Measurements from ENCODE around the gene HDGFL2.

HDGFL2 gene

DNA sequence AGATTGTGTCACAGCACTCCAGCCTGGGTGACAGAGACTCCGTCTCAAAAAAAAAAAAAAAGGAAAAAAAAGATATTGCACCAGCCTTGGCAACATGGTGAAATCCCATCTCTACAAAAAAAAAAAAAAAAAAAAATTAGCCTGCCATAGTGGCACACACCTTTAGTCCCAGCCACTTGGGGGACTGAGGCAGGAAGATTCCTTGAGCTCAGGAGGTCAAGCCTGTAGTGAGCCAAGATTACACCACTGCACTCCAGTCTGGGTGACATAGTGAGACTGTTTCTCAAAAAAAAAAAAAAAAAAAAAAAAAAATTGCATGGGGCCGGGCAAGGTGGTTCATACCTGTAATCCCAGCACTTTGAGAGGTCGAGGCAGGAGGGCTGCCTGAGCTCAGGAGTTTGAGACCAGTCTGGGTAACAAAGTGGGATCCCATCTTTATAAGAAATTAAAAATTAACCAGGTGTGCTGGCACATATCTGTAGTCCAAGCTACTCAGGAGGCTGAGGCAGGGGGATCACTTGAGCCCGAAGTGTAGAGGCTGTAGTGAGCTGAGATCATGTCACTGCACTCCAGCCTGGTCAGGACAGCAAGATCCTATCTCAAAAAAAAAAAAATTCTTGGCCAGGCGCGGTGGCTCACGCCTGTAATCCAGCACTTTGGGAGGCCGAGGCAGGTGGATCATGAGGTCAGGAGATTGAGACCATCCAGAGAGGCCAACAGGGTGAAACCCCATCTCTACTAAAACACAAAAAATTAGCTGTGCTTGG lies 7.1 kb upstream of the HDGFL2 start:
- FAIRE-seq (no peak), DNase-seq (ENCODE audit: insufficient read length, low spot score) (no peak)
- TF ChIP-seq POU2F2 (IDR thresholded peaks at IDR 0.05; ENCODE audit: low read depth, low read length) (no peak), TAF1 (IDR thresholded peaks at IDR 0.05; ENCODE audit: low read depth, low read length) (no peak), POLR2AphosphoS5 (IDR thresholded peaks at IDR 0.05; ENCODE audit: low read depth, low read length) (no peak), POLR2A (IDR thresholded peaks at IDR 0.05; ENCODE audit: low read depth, low read length) (no peak), PAX5 (IDR thresholded peaks at IDR 0.05; ENCODE audit: insufficient read depth, low read length, severe bottlenecking) (no peak), SPI1 (IDR thresholded peaks at IDR 0.05; ENCODE audit: low read depth, low read length) (no peak)

DNA sequence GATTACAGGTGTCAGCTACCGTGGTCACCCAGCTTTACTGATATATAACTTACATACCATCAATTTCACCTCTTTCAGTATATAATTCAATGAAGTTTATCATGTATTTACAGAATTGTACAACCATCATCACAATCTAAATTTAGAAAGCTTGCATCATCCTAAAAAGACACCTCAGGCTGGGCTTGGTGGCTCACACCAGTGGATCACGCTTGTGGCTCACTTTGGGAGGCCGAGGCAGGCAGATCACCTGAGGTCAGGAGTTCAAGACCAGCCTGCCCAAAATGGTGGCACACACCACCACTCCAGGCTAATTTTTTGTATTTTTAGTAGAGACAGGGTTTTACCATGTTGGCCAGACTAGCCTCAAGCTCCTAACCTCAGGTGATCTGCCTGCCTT lies 4.3 kb upstream of the HDGFL2 start:
- peak; percentile 57 for FAIRE-seq
- no peak for DNase-seq (ENCODE audit: insufficient read length, low spot score)
- TF ChIP-seq POLR2A (IDR thresholded peaks at IDR 0.05; ENCODE audit: low read depth, low read length) = no peak

DNA sequence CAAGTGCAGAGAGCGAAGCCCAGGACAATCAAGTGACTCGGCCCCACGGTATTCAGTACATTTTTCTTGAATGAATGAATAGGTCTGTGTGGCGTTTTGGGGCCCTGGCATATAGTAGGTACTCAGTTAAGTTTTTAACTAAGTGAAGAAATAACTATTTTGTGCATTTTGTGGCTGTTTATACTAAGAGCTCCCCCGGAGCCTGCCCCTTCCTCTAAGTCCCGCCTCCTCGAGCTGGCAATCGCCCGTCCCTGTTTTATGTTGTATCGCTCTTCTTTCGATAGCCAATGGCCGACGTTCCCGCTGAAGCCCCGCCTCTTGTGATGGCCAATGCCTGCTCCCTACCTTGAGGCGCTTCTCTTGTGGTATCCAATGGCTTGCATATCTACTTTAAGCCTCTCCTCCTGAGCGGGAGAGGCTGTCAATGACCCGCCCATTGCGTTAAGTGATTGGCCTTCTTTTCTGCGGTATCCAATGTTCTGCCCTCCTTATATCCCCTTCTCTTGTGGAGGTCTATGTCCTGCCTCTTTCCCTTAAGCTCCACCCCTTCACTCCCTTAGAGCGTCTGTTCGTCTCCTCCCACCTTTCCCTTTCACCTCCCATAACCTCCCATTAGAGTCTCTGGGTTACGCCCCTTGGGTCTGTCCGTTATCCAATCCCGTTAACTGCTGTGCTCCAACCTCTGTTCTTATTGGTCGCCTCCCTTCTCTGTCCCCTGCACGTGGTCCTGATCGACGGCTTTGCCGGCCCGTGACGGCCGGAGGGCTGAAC lies 509 bp upstream of the HDGFL2 start:
- TF ChIP-seq PAX5 (IDR thresholded peaks at IDR 0.05; ENCODE audit: insufficient read depth, low read length, severe bottlenecking) = peak; percentile 23
- TF ChIP-seq POU2F2 (IDR thresholded peaks at IDR 0.05; ENCODE audit: low read depth, low read length) = no peak
- TF ChIP-seq TAF1 (IDR thresholded peaks at IDR 0.05; ENCODE audit: low read depth, low read length) = no peak; the same call in 1 of the 2 replicates
- TF ChIP-seq SPI1 (IDR thresholded peaks at IDR 0.05; ENCODE audit: low read depth, low read length) = no peak
- TF ChIP-seq POLR2A (IDR thresholded peaks at IDR 0.05; ENCODE audit: low read depth, low read length) = peak; percentile 30; the same call in 1 of the 2 replicates
- peak; percentile 100 for FAIRE-seq
- peak; percentile 88 for DNase-seq (ENCODE audit: insufficient read length, low spot score)

DNA sequence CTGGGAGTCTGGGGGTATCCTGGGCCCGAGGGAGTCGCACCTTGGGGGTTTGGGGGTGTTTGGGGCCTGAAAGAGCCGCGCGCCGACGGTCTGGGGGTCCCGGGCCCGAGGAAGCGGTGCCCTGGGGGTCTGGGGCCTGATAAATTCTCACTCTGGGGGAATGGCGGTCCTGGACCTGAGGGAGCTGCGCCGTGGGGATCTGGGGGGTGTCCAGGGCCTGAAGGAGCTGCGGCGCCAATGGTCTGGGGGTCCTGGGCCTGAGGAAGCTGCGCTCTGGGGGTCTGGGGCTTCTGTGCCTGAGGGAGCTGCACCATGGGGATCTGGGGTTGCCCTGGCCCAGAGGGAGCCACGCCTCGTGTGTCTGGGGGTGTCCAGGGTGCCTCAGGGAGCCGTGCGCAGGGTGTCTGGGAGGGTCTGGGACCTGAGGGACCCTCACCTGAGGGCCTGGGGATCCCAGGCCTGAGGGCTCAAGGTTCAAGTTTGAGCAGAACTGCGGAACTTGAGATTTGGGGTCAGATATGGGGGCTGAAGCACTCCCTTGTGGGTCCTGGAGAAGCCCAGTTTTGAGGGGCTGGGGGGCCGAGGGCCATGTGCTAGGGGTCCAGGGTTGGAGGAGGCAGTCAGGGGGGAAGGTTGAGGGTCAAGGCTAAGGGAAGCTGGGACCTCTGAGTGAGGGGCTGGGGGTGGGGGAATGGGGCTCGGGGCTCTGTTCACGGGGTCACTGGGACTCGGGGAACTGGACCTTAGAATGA lies 1.1 kb downstream of the HDGFL2 start:
- TF ChIP-seq SPI1 (IDR thresholded peaks at IDR 0.05; ENCODE audit: low read depth, low read length) = no peak
- TF ChIP-seq POU2F2 (IDR thresholded peaks at IDR 0.05; ENCODE audit: low read depth, low read length) = no peak
- no peak for TF ChIP-seq TAF1 (IDR thresholded peaks at IDR 0.05; ENCODE audit: low read depth, low read length)
- TF ChIP-seq POLR2AphosphoS5 (IDR thresholded peaks at IDR 0.05; ENCODE audit: low read depth, low read length) = no peak
- TF ChIP-seq POLR2A (IDR thresholded peaks at IDR 0.05; ENCODE audit: low read depth, low read length) = no peak
- no peak for TF ChIP-seq PAX5 (IDR thresholded peaks at IDR 0.05; ENCODE audit: insufficient read depth, low read length, severe bottlenecking)
- no peak for FAIRE-seq
- DNase-seq (ENCODE audit: insufficient read length, low spot score) = no peak

DNA sequence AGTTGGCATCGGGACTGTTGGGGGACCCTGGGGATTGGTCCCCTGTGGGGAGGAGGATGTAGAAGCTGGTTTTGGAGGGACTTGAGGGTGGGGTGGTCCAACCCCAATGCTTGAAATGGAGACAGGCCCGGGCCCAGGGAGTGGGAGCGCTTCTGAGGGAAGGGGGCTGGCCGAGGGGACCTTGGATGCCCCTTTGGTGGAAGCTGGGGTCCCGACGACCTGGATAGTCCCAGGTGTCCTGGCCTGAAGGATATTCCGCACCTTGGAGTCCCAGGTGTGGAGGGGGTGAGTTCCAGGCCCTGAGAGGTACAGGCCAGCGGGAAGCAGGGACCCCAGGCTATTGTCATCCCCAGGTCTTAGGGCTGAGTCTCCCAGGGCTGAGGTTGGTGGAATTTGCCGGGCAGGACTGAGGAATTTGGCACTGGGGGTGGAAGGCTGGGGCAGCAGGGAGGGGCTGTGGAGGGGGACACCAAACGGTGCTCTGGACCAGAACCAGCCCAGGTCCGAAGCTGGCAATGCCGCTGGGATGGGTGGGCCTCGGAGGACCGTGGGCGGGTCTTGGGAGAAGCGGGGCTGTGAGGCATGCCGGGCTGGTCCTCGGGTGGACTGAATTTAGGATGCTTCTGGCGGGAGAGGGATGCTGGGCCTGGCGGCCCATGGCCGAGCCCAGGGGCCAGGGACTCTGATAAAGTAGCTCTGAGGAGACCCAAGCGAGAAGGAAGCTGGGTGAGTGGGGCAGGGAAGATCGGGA lies 1.8 kb downstream of the HDGFL2 start:
- DNase-seq (ENCODE audit: insufficient read length, low spot score) (no peak), FAIRE-seq (peak; percentile 43)
- TF ChIP-seq PAX5 (IDR thresholded peaks at IDR 0.05; ENCODE audit: insufficient read depth, low read length, severe bottlenecking) = no peak
- TF ChIP-seq SPI1 (IDR thresholded peaks at IDR 0.05; ENCODE audit: low read depth, low read length) = no peak

DNA sequence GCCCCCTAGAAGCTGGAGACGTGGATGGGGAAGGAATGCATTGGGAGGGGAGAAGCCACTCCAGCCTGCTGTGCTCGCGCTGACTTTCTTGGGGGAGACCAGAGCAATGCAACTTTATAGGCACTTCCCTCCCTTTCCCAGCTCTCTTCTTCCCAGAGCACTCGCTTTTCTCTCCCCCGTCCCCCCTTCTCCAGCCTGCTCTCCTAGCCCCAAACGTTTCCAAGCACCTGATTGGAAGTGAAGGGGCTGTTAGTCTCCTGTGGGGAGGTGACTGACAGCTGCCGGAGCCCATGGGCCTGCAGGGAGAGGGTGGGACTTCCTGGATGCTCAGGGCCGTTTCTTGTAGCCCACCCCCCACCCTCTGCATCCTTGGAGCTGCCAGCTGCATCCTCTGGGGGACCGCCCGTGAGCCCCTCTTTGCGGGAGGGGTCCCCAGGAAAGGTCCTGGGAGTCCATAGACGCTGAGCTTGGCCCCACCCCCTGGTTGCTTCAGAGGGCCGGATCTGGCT lies 2.5 kb downstream of the HDGFL2 start:
- TF ChIP-seq POLR2A (IDR thresholded peaks at IDR 0.05; ENCODE audit: low read depth, low read length) (no peak), PAX5 (IDR thresholded peaks at IDR 0.05; ENCODE audit: insufficient read depth, low read length, severe bottlenecking) (no peak), POU2F2 (IDR thresholded peaks at IDR 0.05; ENCODE audit: low read depth, low read length) (no peak), SPI1 (IDR thresholded peaks at IDR 0.05; ENCODE audit: low read depth, low read length) (no peak), TAF1 (IDR thresholded peaks at IDR 0.05; ENCODE audit: low read depth, low read length) (no peak), POLR2AphosphoS5 (IDR thresholded peaks at IDR 0.05; ENCODE audit: low read depth, low read length) (no peak)
- DNase-seq (ENCODE audit: insufficient read length, low spot score) = peak; percentile 85
- FAIRE-seq = peak; percentile 94

DNA sequence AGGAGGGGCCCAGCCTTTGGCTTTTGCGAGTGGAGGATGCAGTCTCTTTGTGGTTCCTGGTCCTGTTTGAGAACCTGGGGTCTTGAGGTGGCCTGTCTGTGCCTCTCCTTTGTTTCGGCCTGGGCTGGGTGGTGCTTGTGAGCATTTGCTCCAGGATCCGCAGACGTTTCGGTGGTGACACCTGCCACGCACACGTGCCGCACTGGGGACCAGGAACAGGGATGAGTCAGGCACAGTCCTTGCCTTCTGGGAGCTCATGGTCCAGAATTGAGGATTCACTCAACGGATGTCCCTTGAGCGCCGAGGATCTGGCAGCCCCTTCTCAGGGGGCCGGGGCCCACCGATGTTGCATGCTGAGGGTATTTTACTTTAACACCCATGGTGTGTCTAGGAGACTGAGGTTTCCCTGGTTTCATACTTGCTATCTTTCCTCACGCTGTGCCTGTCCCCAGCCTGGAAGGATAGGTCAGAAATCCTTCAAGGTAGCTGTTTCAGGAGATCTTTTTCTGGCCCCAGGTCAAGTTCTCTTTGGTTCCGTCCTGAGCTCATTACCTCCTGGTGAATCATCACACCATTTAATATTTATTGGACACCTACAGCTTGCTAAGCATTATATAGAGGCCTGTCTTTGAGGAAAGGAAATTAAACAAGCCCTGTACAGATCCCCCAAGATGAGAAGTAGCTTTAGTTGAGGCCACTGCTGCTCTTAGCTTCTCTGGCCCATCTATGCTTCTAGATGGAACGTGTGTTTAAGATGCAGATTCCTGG lies 5.1 kb downstream of the HDGFL2 start:
- TF ChIP-seq TAF1 (IDR thresholded peaks at IDR 0.05; ENCODE audit: low read depth, low read length) = no peak
- TF ChIP-seq SPI1 (IDR thresholded peaks at IDR 0.05; ENCODE audit: low read depth, low read length) = no peak
- TF ChIP-seq POU2F2 (IDR thresholded peaks at IDR 0.05; ENCODE audit: low read depth, low read length) = no peak
- TF ChIP-seq POLR2AphosphoS5 (IDR thresholded peaks at IDR 0.05; ENCODE audit: low read depth, low read length) = no peak
- no peak for TF ChIP-seq POLR2A (IDR thresholded peaks at IDR 0.05; ENCODE audit: low read depth, low read length)
- no peak for TF ChIP-seq PAX5 (IDR thresholded peaks at IDR 0.05; ENCODE audit: insufficient read depth, low read length, severe bottlenecking)
- FAIRE-seq (no peak), DNase-seq (ENCODE audit: insufficient read length, low spot score) (no peak)

DNA sequence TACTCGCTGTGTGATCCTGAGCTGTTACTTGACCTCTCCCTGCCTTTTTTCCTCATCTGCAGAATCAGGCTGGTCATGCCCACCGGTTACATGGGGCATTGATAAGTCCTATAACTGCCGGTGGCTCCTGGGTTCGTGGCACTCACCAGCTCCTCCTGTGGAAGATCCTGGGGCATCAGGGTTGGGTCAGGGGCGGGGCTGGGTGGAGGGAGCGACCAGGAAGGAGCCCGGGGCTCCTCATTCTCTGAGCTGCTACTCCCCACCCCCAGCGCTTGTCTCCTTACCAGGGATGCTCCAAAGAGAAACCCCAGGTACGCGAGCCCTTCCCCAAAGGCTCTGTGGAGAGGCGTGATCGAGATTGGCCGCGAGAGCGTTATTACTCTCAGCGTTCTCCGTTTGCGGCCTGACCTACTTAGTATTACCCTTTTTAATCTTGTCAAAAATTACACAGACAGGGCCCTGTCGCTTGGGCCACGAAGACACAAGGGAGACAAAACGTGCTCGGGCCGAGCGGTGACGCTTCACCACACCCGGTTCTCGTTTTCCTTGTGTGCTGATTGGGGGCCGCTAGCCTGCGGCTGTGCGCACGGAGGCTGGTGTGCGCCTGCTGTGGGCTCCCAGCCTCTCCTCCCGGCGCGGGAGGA lies 10.7 kb downstream of the HDGFL2 start:
- FAIRE-seq (no peak), DNase-seq (ENCODE audit: insufficient read length, low spot score) (no peak)
- TF ChIP-seq PAX5 (IDR thresholded peaks at IDR 0.05; ENCODE audit: insufficient read depth, low read length, severe bottlenecking) (no peak), TAF1 (IDR thresholded peaks at IDR 0.05; ENCODE audit: low read depth, low read length) (no peak), POLR2AphosphoS5 (IDR thresholded peaks at IDR 0.05; ENCODE audit: low read depth, low read length) (no peak), POU2F2 (IDR thresholded peaks at IDR 0.05; ENCODE audit: low read depth, low read length) (no peak), POLR2A (IDR thresholded peaks at IDR 0.05; ENCODE audit: low read depth, low read length) (no peak), SPI1 (IDR thresholded peaks at IDR 0.05; ENCODE audit: low read depth, low read length) (no peak)

Measured in GM12891 (cell line).